ENCODE data around the gene LCP2.

Gene LCP2

GRCh38 chr5:170223906-170224305 lies 73.7 kb downstream of the LCP2 start:
- Histone ChIP-seq H3K27me3 (ENCODE audit: control insufficient read depth, insufficient read depth, low read length) (no peaks in the 10 kb centered on the region), H3K4me3 (ENCODE audit: low read length) (no peak overlapping the region), H3K9ac (ENCODE audit: low read length) (no peak overlapping the region), H3K36me3 (ENCODE audit: control insufficient read depth, insufficient read depth, low read length) (no peaks in the 10 kb centered on the region), H3K4me1 (ENCODE audit: control insufficient read depth, insufficient read depth, low read length) (peaks cover 5% of the 10 kb centered on the region), H3K27ac (ENCODE audit: low read depth, low read length) (no peak overlapping the region)

DNA sequence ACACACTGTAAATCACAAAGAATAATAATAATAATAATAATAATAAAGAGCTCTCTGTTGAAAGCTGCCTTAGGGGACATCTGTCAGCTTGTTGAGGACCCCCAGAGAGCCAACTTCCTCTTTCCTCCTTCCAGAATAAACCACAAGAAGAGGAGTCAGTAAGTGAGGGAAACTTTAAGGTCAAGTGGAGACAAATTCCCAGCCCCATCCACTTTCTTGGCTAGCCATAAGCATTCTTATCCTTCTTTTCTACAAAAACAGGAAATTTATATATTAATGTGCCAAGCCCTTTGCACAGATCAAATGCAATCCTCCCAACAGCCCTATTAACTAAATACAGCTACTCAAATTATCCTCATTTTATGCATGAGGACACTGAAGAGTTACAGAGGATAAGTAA lies 74.2 kb downstream of the LCP2 start:
- no peaks in the 10 kb centered on the region for H3K27me3 ChIP-seq (ENCODE audit: control insufficient read depth, insufficient read depth, low read length)
- no peak overlapping the region for H3K9ac ChIP-seq (ENCODE audit: low read length)
- no peaks in the 10 kb centered on the region for H3K36me3 ChIP-seq (ENCODE audit: control insufficient read depth, insufficient read depth, low read length)
- H3K4me3 ChIP-seq (ENCODE audit: low read length), result no peak overlapping the region
- H3K27ac ChIP-seq (ENCODE audit: low read depth, low read length), result no peak overlapping the region
- peaks cover 5% of the 10 kb centered on the region for H3K4me1 ChIP-seq (ENCODE audit: control insufficient read depth, insufficient read depth, low read length)

DNA sequence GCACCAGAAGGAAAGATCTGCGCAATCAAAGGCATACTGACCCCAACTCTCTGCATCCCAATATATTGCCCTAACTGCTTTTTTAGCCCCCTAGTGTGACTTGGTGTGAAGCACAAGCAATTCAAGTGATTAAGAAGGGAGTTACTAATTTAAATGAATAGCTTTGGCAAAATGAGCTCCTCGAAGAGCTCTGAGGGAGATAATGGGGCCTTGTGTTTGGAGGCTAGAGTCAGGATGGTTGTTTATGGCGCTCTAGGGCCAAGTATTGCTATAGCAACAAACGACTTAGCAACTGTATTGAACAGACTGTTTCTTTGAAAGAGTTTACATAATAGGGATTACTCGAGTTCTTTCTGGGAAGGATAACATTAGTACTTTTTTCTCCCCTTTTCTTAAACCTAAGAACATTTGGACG lies 76.2 kb downstream of the LCP2 start:
- Histone ChIP-seq H3K36me3 (ENCODE audit: control insufficient read depth, insufficient read depth, low read length) (no peaks in the 10 kb centered on the region), H3K27me3 (ENCODE audit: control insufficient read depth, insufficient read depth, low read length) (no peaks in the 10 kb centered on the region), H3K27ac (ENCODE audit: low read depth, low read length) (peak overlapping the region; percentile 33), H3K9ac (ENCODE audit: low read length) (no peak overlapping the region), H3K4me3 (ENCODE audit: low read length) (no peak overlapping the region), H3K4me1 (ENCODE audit: control insufficient read depth, insufficient read depth, low read length) (peaks cover 5% of the 10 kb centered on the region)

- Histone ChIP-seq H3K27ac (ENCODE audit: low read depth, low read length) (no peak overlapping the region), H3K4me3 (ENCODE audit: low read length) (no peak overlapping the region), H3K27me3 (ENCODE audit: control insufficient read depth, insufficient read depth, low read length) (no peaks in the 10 kb centered on the region), H3K9ac (ENCODE audit: low read length) (no peak overlapping the region), H3K36me3 (ENCODE audit: control insufficient read depth, insufficient read depth, low read length) (no peaks in the 10 kb centered on the region), H3K4me1 (ENCODE audit: control insufficient read depth, insufficient read depth, low read length) (peaks cover 5% of the 10 kb centered on the region)
These were observed 77.4 kb downstream of the LCP2 start for GRCh38 chr5:170220191-170220590.

GRCh38 chr5:170219615-170220014 lies 78.0 kb downstream of the LCP2 start:
- no peaks in the 10 kb centered on the region for H3K27me3 ChIP-seq (ENCODE audit: control insufficient read depth, insufficient read depth, low read length)
- H3K36me3 ChIP-seq (ENCODE audit: control insufficient read depth, insufficient read depth, low read length), result no peaks in the 10 kb centered on the region
- H3K4me3 ChIP-seq (ENCODE audit: low read length), result no peak overlapping the region
- no peak overlapping the region for H3K27ac ChIP-seq (ENCODE audit: low read depth, low read length)
- no peak overlapping the region for H3K9ac ChIP-seq (ENCODE audit: low read length)
- peaks cover 5% of the 10 kb centered on the region for H3K4me1 ChIP-seq (ENCODE audit: control insufficient read depth, insufficient read depth, low read length)

DNA sequence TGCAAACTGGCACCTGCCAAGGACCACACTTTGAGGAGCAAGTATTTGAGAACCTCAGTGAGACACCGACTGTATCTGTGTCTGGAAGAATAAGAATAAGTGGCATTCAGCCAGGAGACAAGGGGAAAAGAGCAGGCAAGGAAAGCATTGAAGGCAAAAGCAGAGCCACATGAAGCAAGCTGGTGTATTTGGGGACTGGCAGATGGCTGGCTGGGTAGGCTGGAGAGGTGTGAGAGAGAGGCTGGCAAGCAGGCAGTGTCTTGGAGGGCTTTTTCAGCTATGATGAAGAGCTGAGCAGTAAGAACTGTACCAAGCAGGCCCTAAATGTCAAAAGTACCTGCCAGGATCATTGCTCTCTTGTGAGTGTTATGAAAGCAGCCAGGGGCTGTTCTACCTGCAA lies 78.9 kb downstream of the LCP2 start:
- Histone ChIP-seq H3K4me1 (ENCODE audit: control insufficient read depth, insufficient read depth, low read length) (peaks cover 5% of the 10 kb centered on the region), H3K27ac (ENCODE audit: low read depth, low read length) (no peak overlapping the region), H3K27me3 (ENCODE audit: control insufficient read depth, insufficient read depth, low read length) (no peaks in the 10 kb centered on the region), H3K4me3 (ENCODE audit: low read length) (no peak overlapping the region), H3K36me3 (ENCODE audit: control insufficient read depth, insufficient read depth, low read length) (no peaks in the 10 kb centered on the region), H3K9ac (ENCODE audit: low read length) (no peak overlapping the region)

GRCh38 chr5:170217831-170218230 lies 79.7 kb downstream of the LCP2 start:
- no peaks in the 10 kb centered on the region for H3K27me3 ChIP-seq (ENCODE audit: control insufficient read depth, insufficient read depth, low read length)
- H3K36me3 ChIP-seq (ENCODE audit: control insufficient read depth, insufficient read depth, low read length), result no peaks in the 10 kb centered on the region
- no peak overlapping the region for H3K9ac ChIP-seq (ENCODE audit: low read length)
- no peak overlapping the region for H3K27ac ChIP-seq (ENCODE audit: low read depth, low read length)
- H3K4me3 ChIP-seq (ENCODE audit: low read length), result no peak overlapping the region
- H3K4me1 ChIP-seq (ENCODE audit: control insufficient read depth, insufficient read depth, low read length), result peaks cover 5% of the 10 kb centered on the region

DNA sequence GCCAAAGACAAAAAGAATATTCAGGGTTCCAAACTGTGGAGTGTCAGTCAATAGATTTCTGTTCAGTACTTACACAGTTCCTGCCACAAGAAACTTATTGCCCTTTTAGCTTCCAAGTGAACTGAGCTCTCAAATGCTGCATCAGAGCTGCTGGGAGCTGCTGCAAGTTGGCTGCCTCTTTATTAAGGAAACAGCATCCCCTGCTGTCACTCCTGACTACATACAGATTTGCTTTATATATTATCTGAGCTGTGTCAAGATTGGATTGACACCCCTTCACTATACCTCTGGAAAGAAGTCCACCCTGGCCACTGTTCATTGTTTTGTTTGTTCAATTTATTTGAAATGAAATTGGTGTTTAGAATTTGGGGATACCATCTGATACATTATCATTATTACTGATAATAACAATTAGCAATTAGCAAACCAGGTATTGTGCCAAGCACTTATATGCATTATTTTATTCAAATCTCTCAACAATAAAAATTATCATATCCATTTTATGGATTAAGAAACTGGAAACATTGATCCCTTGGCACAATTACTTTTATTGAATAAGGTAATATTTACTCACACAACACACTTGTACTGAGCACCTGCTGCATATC lies 81.2 kb downstream of the LCP2 start:
- Histone ChIP-seq H3K27ac (ENCODE audit: low read depth, low read length) (no peak overlapping the region), H3K27me3 (ENCODE audit: control insufficient read depth, insufficient read depth, low read length) (no peaks in the 10 kb centered on the region), H3K4me1 (ENCODE audit: control insufficient read depth, insufficient read depth, low read length) (peaks cover 3% of the 10 kb centered on the region), H3K4me3 (ENCODE audit: low read length) (no peak overlapping the region), H3K36me3 (ENCODE audit: control insufficient read depth, insufficient read depth, low read length) (no peaks in the 10 kb centered on the region), H3K9ac (ENCODE audit: low read length) (no peak overlapping the region)

DNA sequence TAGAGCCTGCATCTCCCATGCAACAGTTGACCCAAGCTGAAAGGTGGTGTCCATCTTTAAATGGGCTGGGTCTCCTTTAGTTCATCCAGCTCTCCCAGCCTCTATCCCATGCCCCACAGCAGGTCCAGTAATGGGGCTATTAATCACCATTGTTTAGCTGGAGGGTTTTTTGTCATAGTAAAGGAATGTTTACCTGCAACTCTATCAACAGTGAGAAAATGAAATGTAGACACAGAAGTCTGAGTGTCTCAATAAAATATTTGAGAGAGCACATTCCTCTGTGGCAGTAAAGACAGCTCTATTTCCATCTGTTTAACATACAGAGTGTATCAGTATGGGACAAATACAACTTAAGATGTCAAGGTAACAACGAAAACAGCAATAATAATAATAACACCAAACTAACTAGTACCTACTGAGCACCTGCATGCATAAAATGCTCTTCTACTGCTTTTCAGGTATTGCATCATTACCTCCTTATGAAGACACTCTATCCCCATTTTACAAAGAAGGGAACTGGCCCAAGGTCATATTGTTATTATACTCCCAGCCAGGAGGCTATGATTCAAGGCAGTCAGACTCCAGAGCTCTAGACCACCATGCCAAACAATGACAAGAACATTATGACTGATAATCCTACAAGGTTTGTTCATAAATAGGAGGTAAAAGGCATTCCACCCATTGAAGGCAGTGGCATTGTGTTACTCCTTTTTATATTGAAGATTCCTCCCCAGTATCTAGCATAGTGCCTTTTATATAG lies 85.8 kb downstream of the LCP2 start:
- Histone ChIP-seq H3K4me1 (ENCODE audit: control insufficient read depth, insufficient read depth, low read length) (no peaks in the 10 kb centered on the region), H3K9ac (ENCODE audit: low read length) (no peak overlapping the region), H3K27ac (ENCODE audit: low read depth, low read length) (no peak overlapping the region), H3K27me3 (ENCODE audit: control insufficient read depth, insufficient read depth, low read length) (no peaks in the 10 kb centered on the region), H3K36me3 (ENCODE audit: control insufficient read depth, insufficient read depth, low read length) (no peaks in the 10 kb centered on the region), H3K4me3 (ENCODE audit: low read length) (no peak overlapping the region)

DNA sequence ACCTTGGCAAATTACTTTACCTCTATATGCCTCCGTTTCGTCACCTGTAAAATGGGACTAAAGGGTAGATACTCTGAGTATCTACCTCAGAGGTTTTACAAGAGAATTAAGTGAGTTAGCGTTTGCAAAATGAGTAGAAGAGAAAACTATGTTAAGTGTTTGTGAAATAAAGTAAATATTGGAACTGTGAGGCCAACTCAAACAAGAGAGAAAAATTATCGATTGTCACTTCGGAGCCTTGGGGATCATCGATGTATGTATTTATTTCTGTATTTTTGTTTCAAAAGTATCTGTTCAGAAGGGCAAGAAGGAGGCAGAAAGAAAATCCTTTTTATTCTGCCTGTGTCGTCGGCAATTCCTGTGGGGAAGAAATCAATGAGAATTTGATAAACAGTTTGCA lies 90.6 kb downstream of the LCP2 start:
- no peaks in the 10 kb centered on the region for H3K27me3 ChIP-seq (ENCODE audit: control insufficient read depth, insufficient read depth, low read length)
- no peaks in the 10 kb centered on the region for H3K36me3 ChIP-seq (ENCODE audit: control insufficient read depth, insufficient read depth, low read length)
- no peak overlapping the region for H3K27ac ChIP-seq (ENCODE audit: low read depth, low read length)
- H3K4me3 ChIP-seq (ENCODE audit: low read length), result no peak overlapping the region
- no peaks in the 10 kb centered on the region for H3K4me1 ChIP-seq (ENCODE audit: control insufficient read depth, insufficient read depth, low read length)
- H3K9ac ChIP-seq (ENCODE audit: low read length), result no peak overlapping the region

GRCh38 chr5:170206216-170206615 lies 91.4 kb downstream of the LCP2 start:
- no peak overlapping the region for H3K27ac ChIP-seq (ENCODE audit: low read depth, low read length)
- no peaks in the 10 kb centered on the region for H3K27me3 ChIP-seq (ENCODE audit: control insufficient read depth, insufficient read depth, low read length)
- no peaks in the 10 kb centered on the region for H3K36me3 ChIP-seq (ENCODE audit: control insufficient read depth, insufficient read depth, low read length)
- H3K4me3 ChIP-seq (ENCODE audit: low read length), result no peak overlapping the region
- H3K9ac ChIP-seq (ENCODE audit: low read length), result no peak overlapping the region
- H3K4me1 ChIP-seq (ENCODE audit: control insufficient read depth, insufficient read depth, low read length), result no peaks in the 10 kb centered on the region

DNA sequence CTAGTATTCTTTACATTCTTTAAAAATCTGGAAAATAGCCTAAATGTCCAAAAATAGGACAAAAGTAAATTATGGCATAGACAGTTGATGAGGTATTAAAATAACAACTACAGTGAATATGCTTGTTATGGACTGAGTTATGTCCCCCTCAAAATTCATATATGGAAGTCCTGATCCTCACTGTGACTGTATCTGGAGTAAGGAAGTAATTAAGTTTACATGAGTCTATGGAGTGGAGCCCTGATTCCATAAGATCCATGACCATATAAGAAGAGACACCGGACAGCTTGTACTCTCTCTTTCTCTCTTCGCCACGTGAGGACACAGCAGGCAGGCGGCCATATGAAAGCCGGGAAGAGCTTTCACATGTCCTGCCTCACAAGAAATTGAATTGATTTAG lies 93.4 kb downstream of the LCP2 start:
- Histone ChIP-seq H3K27ac (ENCODE audit: low read depth, low read length) (no peak overlapping the region), H3K36me3 (ENCODE audit: control insufficient read depth, insufficient read depth, low read length) (no peaks in the 10 kb centered on the region), H3K27me3 (ENCODE audit: control insufficient read depth, insufficient read depth, low read length) (no peaks in the 10 kb centered on the region), H3K4me3 (ENCODE audit: low read length) (no peak overlapping the region), H3K4me1 (ENCODE audit: control insufficient read depth, insufficient read depth, low read length) (no peaks in the 10 kb centered on the region), H3K9ac (ENCODE audit: low read length) (no peak overlapping the region)

DNA sequence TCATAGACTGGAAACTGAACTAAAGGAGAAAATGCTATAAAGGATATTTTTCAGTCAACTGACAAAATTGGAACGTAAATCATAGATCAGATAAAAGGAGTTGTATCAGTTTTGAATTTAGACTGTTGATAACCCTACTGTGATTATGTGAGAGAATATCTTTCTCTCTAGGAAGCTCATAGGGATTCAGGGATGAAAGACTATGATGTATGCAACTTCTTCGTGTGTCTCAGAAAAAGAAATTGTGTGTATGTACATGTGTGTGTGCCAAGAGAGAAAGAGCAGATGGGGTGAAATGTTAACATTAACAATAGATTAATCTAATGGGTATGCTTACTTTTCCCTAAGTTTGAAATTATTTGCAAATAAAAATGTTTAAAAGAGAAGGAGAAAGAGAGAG lies 95.5 kb downstream of the LCP2 start:
- no peaks in the 10 kb centered on the region for H3K4me1 ChIP-seq (ENCODE audit: control insufficient read depth, insufficient read depth, low read length)
- H3K27me3 ChIP-seq (ENCODE audit: control insufficient read depth, insufficient read depth, low read length), result no peaks in the 10 kb centered on the region
- H3K4me3 ChIP-seq (ENCODE audit: low read length), result no peak overlapping the region
- no peak overlapping the region for H3K9ac ChIP-seq (ENCODE audit: low read length)
- H3K27ac ChIP-seq (ENCODE audit: low read depth, low read length), result no peak overlapping the region
- no peaks in the 10 kb centered on the region for H3K36me3 ChIP-seq (ENCODE audit: control insufficient read depth, insufficient read depth, low read length)
